Spleen (tissue), 11 donors: ENCODE measurements around the gene FOS. TPM values are rescaled to one million over a fixed set of nuclear protein-coding genes. Genes with fewer than 3 reads are reported as not detected.

Experiments
- DNase-seq: peaks from one replicate; pipeline ENCODE4 v3.0.0-alpha.2; 2020
- H3K27ac ChIP-seq, 8 donors: fragments of 200-600 bp; sonication (generic) in 7 of 8; 1 replicate in 4 of 8; 2 replicates in 4 of 8; pipeline versions ENCODE4 v1.5.0 to v1.8.0; 2016 to 2021; ENCODE audit warnings: inconsistent platforms in 4 of 8, mild to moderate bottlenecking in 4 of 8, moderate library complexity in 1 of 8
- H3K27me3 ChIP-seq, 7 donors: fragments of 200-600 bp; sonication (generic) in 6 of 7; replicated peaks in 1 of 7; 1 replicate in 4 of 7; 2 replicates in 3 of 7; pipeline versions ENCODE4 v1.5.0 to v1.8.0; 2016 to 2021; ENCODE audit warnings: inconsistent platforms in 3 of 7, mild to moderate bottlenecking in 1 of 7
- H3K36me3 ChIP-seq, 6 donors: fragments of 200-600 bp; sonication (generic) in 5 of 6; 1 replicate in 4 of 6; 2 replicates in 2 of 6; pipeline versions ENCODE4 v1.5.0 to v1.8.0; 2016 to 2021; ENCODE audit warnings: inconsistent platforms in 2 of 6
- H3K4me1 ChIP-seq, 6 donors: fragments of 200-600 bp; sonication (generic) in 5 of 6; 1 replicate in 3 of 6; 2 replicates in 3 of 6; pipeline versions ENCODE4 v1.5.0 to v1.8.0; 2016 to 2021; ENCODE audit warnings: inconsistent platforms in 3 of 6
- H3K4me3 ChIP-seq, 8 donors: fragments of 200-600 bp; sonication (generic) in 7 of 8; 1 replicate in 4 of 8; 2 replicates in 4 of 8; pipeline versions ENCODE4 v1.5.0 to v1.8.0; 2016 to 2021; ENCODE audit warnings: inconsistent platforms in 4 of 8, mild to moderate bottlenecking in 4 of 8, moderate library complexity in 2 of 8
- H3K9me3 ChIP-seq, 8 donors: fragments of 200-600 bp; sonication (generic) in 7 of 8; 1 replicate in 4 of 8; 2 replicates in 4 of 8; pipeline versions ENCODE4 v1.5.0 to v1.8.0; 2016 to 2021; ENCODE audit warnings: inconsistent platforms in 4 of 8
- CTCF ChIP-seq, 11 experiments: fragments of 200-600 bp in 7 of 11; fragments of 450-650 bp in 4 of 11; sonication (generic) in 4 of 11; IDR thresholded peaks in 8 of 11; conservative IDR thresholded peaks in 3 of 11; 1 replicate in 7 of 11; 2 replicates in 4 of 11; pipeline versions ENCODE4 v1.4.0 to v1.8.0; 2016 to 2021; ENCODE audit warnings: antibody characterized with exemption in 11 of 11, inconsistent platforms in 4 of 11, mild to moderate bottlenecking in 1 of 11
- POLR2A ChIP-seq, 3 donors: fragments of 450-650 bp; IDR thresholded peaks; one replicate each; pipeline ENCODE4 v1.5.1; 2017; ENCODE audit warnings: antibody characterized with exemption in 3 of 3, mild to moderate bottlenecking in 1 of 3
- POLR2AphosphoS5 ChIP-seq, 3 donors: sonication (generic); formaldehyde crosslinking; IDR thresholded peaks; one replicate each; pipeline ENCODE4 v1.5.1; 2017; ENCODE audit warnings: antibody characterized with exemption in 3 of 3
- WGBS, 5 donors: extraction: QIAGEN DNeasy Blood & Tissue Kit in 3 of 5; methylation state at CpG; one replicate each; pipeline versions ENCODE4 v1.1.5 to v1.1.7; 2013 to 2018; 5-methylcytosine and 5-hydroxymethylcytosine counted together
- intact Hi-C: fragments of 100-400 bp; cut with DNase I; formaldehyde crosslinking; loops from one replicate; pipeline ENCODE4 v1.15.0; 2023; ENCODE audit warnings: low total_unique reads
- polyA plus RNA-seq, 3 donors: library from polyadenylated mRNA; stranded (reverse); fragments of 200-250 nt; gene quantifications; one replicate each; pipeline ENCODE4 v1.2.1, GENCODE V29; 2013
- total RNA-seq, 7 donors: library from RNA; depleted of rRNA in 3 of 7; stranded (reverse); fragments of >200 nt in 3 of 7; fragmentation: NEBNext Ultra II Directional in 4 of 7; extraction: Animal tissue kit (Norgen Biotek cat#: 25700) in 4 of 7; gene quantifications; one replicate each; pipeline versions ENCODE4 v1.1.0 to v1.2.1, GENCODE V29; 2016 to 2021
- donor health status: healthy with polysubstance abuse.
- donor health status: DM: no; HTN: no; CAD: no; lungs with moderate emphysema.
- donor health status: DM: no; HTN: no; CAD: no.
- donor health status: Bipolar disorder and iron deficiency.
- donor health status: healthy.
- donor health status: DM: no; HTN: no; CAD: no.
- donor health status: DM: yes; HTN: yes; CAD: no.

The FOS gene
- total and polyA plus RNA-seq, 10 donors: 18.8 to 414 (median 116) TPM

- no peaks in the 10 kb centered on the region for H3K9me3 ChIP-seq
- H3K27ac ChIP-seq: peak overlapping the region; percentile 17 to 99 (median 84)
- intact Hi-C loops: no loop called here
- H3K4me3 ChIP-seq: peak overlapping the region in 2 of 8 donors; percentile 4 to 81
- peaks cover 0 to 29% (median 3%) of the 10 kb centered on the region in 7 donors for H3K27me3 ChIP-seq
- H3K36me3 ChIP-seq: peaks cover 0 to 27% (median 10%) of the 10 kb centered on the region in 6 donors
- H3K4me1 ChIP-seq: peaks cover 7 to 89% (median 30%) of the 10 kb centered on the region in 6 donors
- peak in 2 of 3 donors; percentile 48 to 89 for TF ChIP-seq POLR2AphosphoS5 (IDR thresholded peaks at IDR 0.05)
- peak in 1 of 3 donors; percentile 62 for TF ChIP-seq POLR2A (IDR thresholded peaks at IDR 0.05)
- TF ChIP-seq CTCF (IDR thresholded peaks at IDR 0.05 in 8 of 11, conservative IDR thresholded peaks at IDR 0.05 in 3 of 11): no peak
- peak; percentile 72 for DNase-seq
- 41 to 64% (median 50%) methylated on average over 5 of the region's 5 CpGs for WGBS, 5 donors
Measured at GRCh38 chr14:75283833-75284563, 5.4 kb downstream of the FOS start.

DNA sequence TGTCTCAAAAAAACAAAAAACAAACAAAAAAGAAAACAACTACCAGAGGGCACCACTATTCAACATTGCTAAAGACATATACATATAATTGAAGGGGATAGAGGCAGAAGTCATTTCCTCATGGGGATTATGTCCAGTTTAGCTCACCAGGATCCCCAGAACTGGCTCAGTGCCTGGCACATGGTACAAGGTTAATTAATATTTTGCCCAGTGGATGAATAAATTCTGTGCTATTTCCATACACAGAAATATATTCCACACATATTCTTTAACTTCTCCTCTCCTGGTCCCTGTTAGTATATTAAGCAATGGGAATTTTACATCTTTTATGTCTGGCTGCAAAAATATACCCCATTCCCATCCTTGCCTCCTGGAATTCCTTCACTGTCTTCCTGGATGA is 6.7 kb downstream of the FOS start:
- no peak for DNase-seq
- peaks cover 0 to 17% (median 0%) of the 10 kb centered on the region in 7 donors for H3K27me3 ChIP-seq
- TF ChIP-seq POLR2A (IDR thresholded peaks at IDR 0.05) (no peak), CTCF (IDR thresholded peaks at IDR 0.05 in 8 of 11, conservative IDR thresholded peaks at IDR 0.05 in 3 of 11) (no peak), POLR2AphosphoS5 (IDR thresholded peaks at IDR 0.05) (no peak)
- H3K4me1 ChIP-seq: peaks cover 0 to 76% (median 20%) of the 10 kb centered on the region in 6 donors
- H3K9me3 ChIP-seq: no peaks in the 10 kb centered on the region
- no peak overlapping the region for H3K4me3 ChIP-seq
- intact Hi-C loops: no loop called here
- H3K36me3 ChIP-seq: peaks cover 0 to 20% (median 10%) of the 10 kb centered on the region in 6 donors
- peak overlapping the region in 2 of 8 donors; percentile 95 to 99 for H3K27ac ChIP-seq

DNA sequence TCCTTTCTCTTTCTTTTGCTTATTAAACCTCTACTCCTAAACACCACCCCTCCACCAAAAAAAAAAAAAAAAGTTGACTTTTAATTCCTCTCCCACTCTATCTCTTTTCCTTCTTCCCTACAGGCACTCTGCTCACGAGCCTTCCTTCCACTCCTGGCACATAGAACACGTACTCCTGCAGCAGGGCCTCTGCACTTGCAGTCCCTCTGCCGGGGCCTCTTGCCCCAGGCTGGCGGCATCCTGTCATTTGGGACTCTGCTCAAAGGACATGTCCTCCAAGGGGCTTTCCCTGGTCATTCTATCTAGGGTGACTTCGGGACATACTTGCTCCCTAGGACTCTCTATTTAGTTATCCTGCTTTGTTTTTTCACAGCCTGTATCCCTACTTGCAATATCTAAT is 7.7 kb downstream of the FOS start:
- WGBS, 5 donors: 35 to 57% (median 42%) methylated on average over 5 of the region's 5 CpGs
- TF ChIP-seq POLR2AphosphoS5 (IDR thresholded peaks at IDR 0.05) (peak in 1 of 3 donors; percentile 19), POLR2A (IDR thresholded peaks at IDR 0.05) (no peak)
- H3K4me1 ChIP-seq: peaks cover 0 to 66% (median 13%) of the 10 kb centered on the region in 6 donors
- peaks cover 0 to 14% (median 0%) of the 10 kb centered on the region in 7 donors for H3K27me3 ChIP-seq
- H3K4me3 ChIP-seq: no peak overlapping the region
- H3K9me3 ChIP-seq: no peaks in the 10 kb centered on the region
- DNase-seq: peak; percentile 66
- H3K27ac ChIP-seq: peak overlapping the region in 1 of 8 donors; percentile 45
- peaks cover 0 to 10% (median 3%) of the 10 kb centered on the region in 6 donors for H3K36me3 ChIP-seq
- intact Hi-C loops: no loop called here

DNA sequence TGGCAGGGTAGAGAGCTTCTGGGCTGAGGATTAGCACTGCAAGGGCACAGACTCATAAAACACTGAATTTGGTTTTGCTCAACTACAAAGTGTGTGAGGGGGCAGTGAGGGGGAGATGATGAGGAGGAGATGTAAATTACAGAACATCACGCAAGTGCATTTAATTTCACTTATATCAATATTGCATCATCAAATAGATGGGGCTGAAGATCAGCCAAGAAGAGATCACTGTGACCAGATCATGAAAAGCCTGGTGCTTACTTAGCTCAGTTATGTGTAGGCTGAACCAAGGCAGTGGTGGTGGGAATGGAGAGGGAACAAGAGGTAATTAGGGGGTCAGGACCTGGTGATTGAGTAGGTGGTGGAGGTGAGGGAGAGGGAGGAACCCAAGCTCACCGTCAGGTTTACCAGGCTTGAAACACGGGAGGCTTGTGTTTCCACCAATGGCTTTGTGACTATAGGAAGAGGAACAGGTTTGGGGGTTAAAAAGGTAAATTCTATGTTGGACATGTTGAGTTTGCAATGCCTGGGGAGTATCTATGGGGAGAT is 11.3 kb downstream of the FOS start:
- no peak for DNase-seq

More for the DNA sequence above, 11.3 kb downstream of the FOS start:
- Histone ChIP-seq H3K4me3 (no peak overlapping the region), H3K9me3 (no peaks in the 10 kb centered on the region), H3K27ac (no peak overlapping the region), H3K27me3 (peaks cover 0 to 14% (median 0%) of the 10 kb centered on the region in 7 donors), H3K36me3 (no peaks in the 10 kb centered on the region), H3K4me1 (peaks cover 5 to 56% (median 23%) of the 10 kb centered on the region in 6 donors)
- 77 to 92% (median 82%) methylated on average over 3 of the region's 3 CpGs for WGBS, 5 donors
- TF ChIP-seq POLR2A (IDR thresholded peaks at IDR 0.05) (no peak), CTCF (IDR thresholded peaks at IDR 0.05 in 8 of 11, conservative IDR thresholded peaks at IDR 0.05 in 3 of 11) (no peak), POLR2AphosphoS5 (IDR thresholded peaks at IDR 0.05) (no peak)
- intact Hi-C loops: loop anchor here (10.0 kb wide), 1 partner anchor 55 kb away; no protein-coding TSS in a partner anchor
